H1 (cell line): ENCODE measurements around the gene MAPKAP1. TPM values are rescaled to one million over a fixed set of nuclear protein-coding genes. Genes with fewer than 3 reads are reported as not detected.

Experiments used
- CTCF ChIA-PET: fragments of 300-600 bp; sonication (Branson Sonifier 250); formaldehyde crosslinking; loops from one replicate; lab custom pipeline; 2021; ENCODE audit not compliant: partially characterized antibody; lab: Charles Lee
- POLR2A ChIA-PET: fragments of 300-600 bp; sonication (Branson Sonifier 250); formaldehyde crosslinking; loops from one replicate; lab custom pipeline; 2021; ENCODE audit warnings: inconsistent platforms; ENCODE audit not compliant: partially characterized antibody; lab: Charles Lee
- DNase-seq, 2 experiments: peaks; one replicate each; pipeline versions ENCODE4 v3.0.0 to v3.0.0-alpha.2; 2010 to 2022; ENCODE audit warnings: low spot score in 2 of 2, low read depth in 1 of 2, mixed read lengths in 1 of 2
- FAIRE-seq: peaks from 2 replicates; lab custom pipeline; 2011; peaks lifted over from hg19 to GRCh38; lab: Jason Lieb, UNC
- H2AFZ ChIP-seq: 2 replicates; pipeline ENCODE4 v1.8.1; 2012; ENCODE audit warnings: low read length, inconsistent platforms
- H2AK5ac ChIP-seq: 2 replicates; pipeline ENCODE4 v1.6.1; 2013; ENCODE audit warnings: low read depth, low read length
- H2BK120ac ChIP-seq: replicated peaks from 2 replicates; pipeline ENCODE3; 2013; ENCODE audit warnings: low read depth, low read length, inconsistent platforms
- H2BK12ac ChIP-seq: 2 replicates; pipeline ENCODE4 v1.6.1; 2013; ENCODE audit warnings: low read depth, low read length
- H2BK15ac ChIP-seq: 2 replicates; pipeline ENCODE4 v1.6.1; 2013; ENCODE audit warnings: low read length
- H2BK20ac ChIP-seq: 2 replicates; pipeline ENCODE4 v1.6.1; 2013; ENCODE audit warnings: low read length
- H2BK5ac ChIP-seq: 2 replicates; pipeline ENCODE4 v1.6.1; 2013; ENCODE audit warnings: low read depth, low read length
- H3K14ac ChIP-seq: 2 replicates; pipeline ENCODE4 v1.6.1; 2013; ENCODE audit warnings: inconsistent platforms; ENCODE audit not compliant: insufficient read length
- H3K18ac ChIP-seq: 2 replicates; pipeline ENCODE4 v1.6.1; 2013; ENCODE audit warnings: low read length; ENCODE audit errors: extremely low read depth
- H3K23ac ChIP-seq: 2 replicates; pipeline ENCODE4 v1.6.1; 2013; ENCODE audit warnings: inconsistent platforms; ENCODE audit not compliant: insufficient read length
- H3K23me2 ChIP-seq: 2 replicates; pipeline ENCODE4 v1.6.1; 2013; ENCODE audit warnings: low read depth, low read length
- H3K27ac ChIP-seq: 2 replicates; pipeline ENCODE4 v1.6.1; 2011; ENCODE audit warnings: low read depth, low read length, inconsistent platforms
- H3K27me3 ChIP-seq, 4 experiments: replicated peaks in 1 of 4; 1 replicate in 1 of 4; 2 replicates in 3 of 4; pipeline versions ENCODE4 v1.6.1 to v1.8.1; 2011 to 2013; ENCODE audit warnings: low read length in 3 of 4, mild to moderate bottlenecking in 3 of 4, inconsistent platforms in 2 of 4, mixed read lengths in 2 of 4, moderate library complexity in 1 of 4; ENCODE audit not compliant: control insufficient read depth in 3 of 4, insufficient read depth in 3 of 4; ENCODE audit errors: extremely low read depth in 1 of 4
- H3K36me3 ChIP-seq, 4 experiments: 2 replicates each; pipeline versions ENCODE4 v1.6.1 to v1.8.1; 2011 to 2013; ENCODE audit warnings: mild to moderate bottlenecking in 4 of 4, low read length in 3 of 4, moderate library complexity in 2 of 4, control low read depth in 1 of 4, inconsistent platforms in 1 of 4; ENCODE audit not compliant: insufficient read depth in 4 of 4, control insufficient read depth in 2 of 4
- H3K4ac ChIP-seq: replicated peaks from 2 replicates; pipeline ENCODE3; 2013; ENCODE audit warnings: low read length, low read depth, mixed read lengths, inconsistent platforms; ENCODE audit not compliant: insufficient read length
- H3K4me1 ChIP-seq, 4 experiments: replicated peaks in 1 of 4; 1 replicate in 1 of 4; 2 replicates in 3 of 4; pipeline versions ENCODE4 v1.6.1 to v1.8.1; 2011 to 2013; ENCODE audit warnings: low read length in 3 of 4, inconsistent platforms in 2 of 4, mixed read lengths in 1 of 4; ENCODE audit not compliant: insufficient read depth in 4 of 4, control insufficient read depth in 3 of 4
- H3K4me2 ChIP-seq, 2 experiments: 2 replicates each; pipeline versions ENCODE4 v1.6.1 to v1.8.1; 2011 to 2013; ENCODE audit warnings: low read depth in 2 of 2, low read length in 2 of 2, control low read depth in 1 of 2, inconsistent platforms in 1 of 2, mild to moderate bottlenecking in 1 of 2; ENCODE audit not compliant: insufficient read depth in 1 of 2
- H3K4me3 ChIP-seq, 4 experiments: fragments of 200-600, 300-600 bp in 1 of 4; sonication (generic), shearing (Covaris generic), sonication (Bioruptor Twin) in 1 of 4; 2 replicates each; pipeline versions ENCODE4 v1.5.1 to v1.8.1; 2011 to 2016; ENCODE audit warnings: low read length in 4 of 4, low read depth in 3 of 4, control low read depth in 2 of 4, inconsistent platforms in 2 of 4, mild to moderate bottlenecking in 2 of 4, mixed read lengths in 1 of 4, moderate library complexity in 1 of 4; ENCODE audit not compliant: insufficient read depth in 2 of 4; ENCODE audit errors: extremely low read depth in 1 of 4
- H3K56ac ChIP-seq: replicated peaks from 2 replicates; pipeline ENCODE3; 2013; ENCODE audit warnings: low read depth, mild to moderate bottlenecking, mixed read lengths, low read length, inconsistent platforms; ENCODE audit not compliant: insufficient read length
- H3K79me1 ChIP-seq: 2 replicates; pipeline ENCODE4 v1.6.1; 2013; ENCODE audit warnings: low read depth, low read length, control low read depth
- H3K79me2 ChIP-seq, 2 experiments: 2 replicates each; pipeline versions ENCODE4 v1.6.1 to v1.8.1; 2012 to 2013; ENCODE audit warnings: low read length in 2 of 2, mild to moderate bottlenecking in 2 of 2, inconsistent platforms in 1 of 2; ENCODE audit not compliant: insufficient read depth in 2 of 2, control insufficient read depth in 1 of 2
- H3K9ac ChIP-seq, 4 experiments: replicated peaks in 1 of 4; 1 replicate in 1 of 4; 2 replicates in 3 of 4; pipeline versions ENCODE4 v1.6.1 to v1.8.1; 2011 to 2013; ENCODE audit warnings: low read depth in 3 of 4, low read length in 3 of 4, control low read depth in 2 of 4, mild to moderate bottlenecking in 2 of 4, moderate library complexity in 2 of 4, inconsistent platforms in 1 of 4; ENCODE audit errors: extremely low read depth in 1 of 4
- H3K9me3 ChIP-seq, 2 experiments: 2 replicates each; pipeline versions ENCODE4 v1.6.1 to v1.8.1; 2012 to 2013; ENCODE audit warnings: mild to moderate bottlenecking in 2 of 2, moderate library complexity in 2 of 2, control low read depth in 1 of 2, inconsistent platforms in 1 of 2, low read depth in 1 of 2, low read length in 1 of 2, mixed read lengths in 1 of 2; ENCODE audit not compliant: insufficient read depth in 2 of 2
- H4K20me1 ChIP-seq, 2 experiments: replicated peaks in 1 of 2; 2 replicates each; pipeline versions ENCODE3 to v1.8.1; 2011 to 2013; ENCODE audit warnings: inconsistent platforms in 2 of 2, low read length in 2 of 2, mild to moderate bottlenecking in 1 of 2; ENCODE audit not compliant: insufficient read depth in 2 of 2, control insufficient read depth in 1 of 2
- H4K5ac ChIP-seq: 2 replicates; pipeline ENCODE4 v1.6.1; 2013; ENCODE audit warnings: low read length, low read depth, mixed read lengths, inconsistent platforms; ENCODE audit not compliant: insufficient read length
- H4K8ac ChIP-seq: 2 replicates; pipeline ENCODE4 v1.8.0; 2013; ENCODE audit warnings: mild to moderate bottlenecking, moderate library complexity, low read length, inconsistent platforms; ENCODE audit not compliant: insufficient read depth; ENCODE audit errors: extremely low read depth
- H4K91ac ChIP-seq: replicated peaks from 2 replicates; pipeline ENCODE3; 2013; ENCODE audit warnings: low read length, mixed read lengths, inconsistent platforms; ENCODE audit not compliant: insufficient read length
- CHD1 ChIP-seq: IDR thresholded peaks from 2 replicates; pipeline ENCODE4 v1.6.1; 2012; ENCODE audit warnings: low read depth, low read length, improper control_type of control experiment
- JUN ChIP-seq: IDR thresholded peaks from 2 replicates; pipeline ENCODE4 v1.6.1; 2011; ENCODE audit warnings: low read depth, mild to moderate bottlenecking, improper control_type of control experiment, low read length
- KDM1A ChIP-seq: fragments of 200-600, 300-600 bp; sonication (generic); IDR thresholded peaks from 2 replicates; pipeline ENCODE4 v1.7.1; 2016; ENCODE audit warnings: mild to moderate bottlenecking, low read length, borderline replicate concordance
- KDM5A ChIP-seq: fragments of 200-600 bp; IDR thresholded peaks from 2 replicates; pipeline ENCODE4 v1.7.1; 2012; ENCODE audit warnings: mild to moderate bottlenecking, low read length, inconsistent platforms, mixed read lengths
- MAFK ChIP-seq: IDR thresholded peaks from 2 replicates; pipeline ENCODE4 v1.6.1; 2012; ENCODE audit warnings: low read depth, mild to moderate bottlenecking, improper control_type of control experiment, low read length
- PHF8 ChIP-seq: fragments of 200-600 bp; sonication (generic); conservative IDR thresholded peaks from 2 replicates; pipeline ENCODE4 v1.7.1; 2012; ENCODE audit warnings: low read depth, mild to moderate bottlenecking, inconsistent platforms, low read length, moderate library complexity
- RXRA ChIP-seq: IDR thresholded peaks from 2 replicates; pipeline ENCODE4 v1.6.1; 2011; ENCODE audit warnings: low read depth, mild to moderate bottlenecking, low read length, moderate library complexity; ENCODE audit not compliant: insufficient read depth
- SP2 ChIP-seq: IDR thresholded peaks from 2 replicates; pipeline ENCODE4 v1.6.1; 2012; ENCODE audit warnings: mild to moderate bottlenecking, low read length, inconsistent platforms
- SRF ChIP-seq: IDR thresholded peaks from 2 replicates; pipeline ENCODE4 v1.6.1; 2011; ENCODE audit warnings: mild to moderate bottlenecking, low read depth, low read length, moderate library complexity
- TBP ChIP-seq: IDR thresholded peaks from 2 replicates; pipeline ENCODE4 v1.6.1; 2011; ENCODE audit warnings: low read depth, low read length, improper control_type of control experiment
- ZNF274 ChIP-seq: IDR thresholded peaks from 2 replicates; pipeline ENCODE4 v1.7.0; 2012; ENCODE audit warnings: low read length, borderline replicate concordance; ENCODE audit errors: extremely low read depth
- WGBS, 2 experiments: shearing (Covaris generic) in 1 of 2; methylation state at CpG; one replicate each; pipeline versions ENCODE4 v1.1.6 to v1.1.7; 2013 to 2015; ENCODE audit warnings: low lambda C conversion rate in 2 of 2, mixed read lengths in 2 of 2, inconsistent platforms in 1 of 2, low coverage in 1 of 2, missing lambda C conversion rate in 1 of 2; ENCODE audit not compliant: insufficient replicate concordance in 2 of 2, insufficient coverage in 1 of 2, insufficient read length in 1 of 2; ENCODE audit errors: extremely low coverage in 1 of 2, missing lambda C conversion rate in 1 of 2; 5-methylcytosine and 5-hydroxymethylcytosine counted together
- polyA plus RNA-seq, 7 experiments: library from polyadenylated mRNA; depleted of rRNA in 3 of 7; stranded (reverse) in 5 of 7; unstranded in 2 of 7; fragments of >200 nt in 5 of 7; fragments of 200-250 nt in 2 of 7; gene quantifications; 1 replicate in 5 of 7; 2 replicates in 1 of 7; 4 replicates in 1 of 7; pipeline versions ENCODE4 v1.2.1 to v1.2.3, GENCODE V29; 2011 to 2013; ENCODE audit warnings: missing spikeins in 2 of 7, mixed read lengths in 2 of 7
- total RNA-seq: library from RNA; stranded (reverse); fragmentation: NEBNext Ultra II Directional; extraction: Animal tissue kit (Norgen Biotek cat#: 25700); gene quantifications from 2 replicates; pipeline ENCODE4 v1.2.1, GENCODE V29; 2021
- TF ChIP-seq, protein P1 (sequence below), 3 experiments: IDR thresholded peaks; 1 replicate in 2 of 3; 2 replicates in 1 of 3; pipeline versions ENCODE4 v1.5.1 to v1.6.1; 2011; ENCODE audit warnings: low read length in 3 of 3, mild to moderate bottlenecking in 3 of 3, inconsistent platforms in 2 of 3, low read depth in 1 of 3, moderate library complexity in 1 of 3; ENCODE audit not compliant: insufficient read depth in 1 of 3; ENCODE audit errors: control extremely low read depth in 1 of 3

The MAPKAP1 gene
- total and polyA plus RNA-seq, 2 of the 8 experiments (the other 6 are each of a cell fraction or from before 2014, with no cell fraction given) = 79.2 to 140 TPM

DNA sequence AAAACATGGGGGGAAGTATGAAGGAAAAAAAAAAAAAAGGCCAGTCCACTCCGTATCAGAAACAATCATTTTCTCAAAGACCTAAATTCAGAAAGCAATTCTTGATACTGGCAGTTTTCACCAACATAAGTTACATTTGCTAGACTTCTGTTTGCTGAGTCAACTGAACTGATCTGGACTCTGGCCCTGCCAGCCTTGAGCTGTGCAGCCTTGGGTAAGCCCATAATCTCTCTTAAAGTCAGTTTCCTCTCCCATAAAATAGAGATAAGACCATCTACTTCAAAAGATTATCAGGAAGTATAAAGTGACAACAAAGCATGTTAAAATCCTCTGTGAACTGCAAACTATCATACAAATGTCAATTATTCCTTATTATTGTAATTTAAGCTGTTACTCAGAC, 106.8 kb downstream of the MAPKAP1 start:
- Histone ChIP-seq H2BK20ac (no peak overlapping the region), H3K27ac (no peak overlapping the region), H3K4ac (no peak overlapping the region), H2BK12ac (no peak overlapping the region), H4K5ac (no peak overlapping the region), H3K4me2 (no peak overlapping the region), H3K27me3 (no peaks in the 10 kb centered on the region), H3K4me3 (no peak overlapping the region), H3K14ac (no peak overlapping the region), H3K9ac (no peak overlapping the region), H2AFZ (no peak overlapping the region), H3K36me3 (no peaks in the 10 kb centered on the region), H3K79me1 (peaks cover 3% of the 10 kb centered on the region; the same call in 1 of the 2 replicates), H4K91ac (no peak overlapping the region), H2AK5ac (no peak overlapping the region), H3K18ac (no peak overlapping the region), H2BK120ac (no peak overlapping the region), H2BK15ac (no peak overlapping the region), H3K79me2 (peaks cover 0 to 35% of the 10 kb centered on the region in 2 experiments; a peak in 1 of 4 replicates), H3K23me2 (no peaks in the 10 kb centered on the region), H3K56ac (no peak overlapping the region), H3K4me1 (peaks cover 0 to 2% (median 0%) of the 10 kb centered on the region in 4 experiments; a peak in 2 of 7 replicates), H3K23ac (no peak overlapping the region), H3K9me3 (no peaks in the 10 kb centered on the region), H4K20me1 (no peaks in the 10 kb centered on the region), H4K8ac (no peak overlapping the region), H2BK5ac (no peak overlapping the region)
- CTCF ChIA-PET = no interaction called here
- DNase-seq (no peak), FAIRE-seq (no peak)
- WGBS, 2 experiments = 100% methylated on average over 1 of the region's 1 CpG; no CpG with 5 or more reads in 1 of the 2 experiments
- TF ChIP-seq RXRA (no peak), ZNF274 (no peak), MAFK (no peak), KDM1A (no peak), CHD1 (no peak), SRF (no peak), PHF8 (no peak), KDM5A (no peak), TBP (no peak), SP2 (no peak), JUN (no peak)
- TF ChIP-seq, protein P1, sequence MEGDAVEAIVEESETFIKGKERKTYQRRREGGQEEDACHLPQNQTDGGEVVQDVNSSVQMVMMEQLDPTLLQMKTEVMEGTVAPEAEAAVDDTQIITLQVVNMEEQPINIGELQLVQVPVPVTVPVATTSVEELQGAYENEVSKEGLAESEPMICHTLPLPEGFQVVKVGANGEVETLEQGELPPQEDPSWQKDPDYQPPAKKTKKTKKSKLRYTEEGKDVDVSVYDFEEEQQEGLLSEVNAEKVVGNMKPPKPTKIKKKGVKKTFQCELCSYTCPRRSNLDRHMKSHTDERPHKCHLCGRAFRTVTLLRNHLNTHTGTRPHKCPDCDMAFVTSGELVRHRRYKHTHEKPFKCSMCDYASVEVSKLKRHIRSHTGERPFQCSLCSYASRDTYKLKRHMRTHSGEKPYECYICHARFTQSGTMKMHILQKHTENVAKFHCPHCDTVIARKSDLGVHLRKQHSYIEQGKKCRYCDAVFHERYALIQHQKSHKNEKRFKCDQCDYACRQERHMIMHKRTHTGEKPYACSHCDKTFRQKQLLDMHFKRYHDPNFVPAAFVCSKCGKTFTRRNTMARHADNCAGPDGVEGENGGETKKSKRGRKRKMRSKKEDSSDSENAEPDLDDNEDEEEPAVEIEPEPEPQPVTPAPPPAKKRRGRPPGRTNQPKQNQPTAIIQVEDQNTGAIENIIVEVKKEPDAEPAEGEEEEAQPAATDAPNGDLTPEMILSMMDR (IDR thresholded peaks at IDR 0.05; ENCODE audit: control extremely low read depth in 1 of 3, insufficient read depth in 1 of 3, low read depth in 1 of 3, low read length in 3 of 3) = no peak
- POLR2A ChIA-PET = no interaction called here
